Naive B cell (primary cell): ENCODE measurements around the gene KANK2. TPM values are rescaled to one million over a fixed set of nuclear protein-coding genes. Genes with fewer than 3 reads are reported as not detected.

Experiments used
- ATAC-seq, 2 donors: fragments of 150-1000 bp; cut with Tn5 transposase; 2 replicates each; pipeline ENCODE4 v1.10.0; 2021; ENCODE audit warnings: low read depth in 2 of 2, mild to moderate bottlenecking in 2 of 2, moderate library complexity in 2 of 2
- DNase-seq: peaks from one replicate; pipeline ENCODE4 v3.0.0; 2022
- H3K27ac Mint-ChIP-seq, 6 donors: one replicate each; pipeline ENCODE4 v1.8.0; 2020 to 2022; ENCODE audit warnings: mild to moderate bottlenecking in 6 of 6, mixed read lengths in 6 of 6, moderate library complexity in 5 of 6, inconsistent platforms in 2 of 6
- H3K27me3 Mint-ChIP-seq, 3 donors: one replicate each; pipeline ENCODE4 v1.8.0; 2021 to 2022; ENCODE audit warnings: mixed read lengths in 3 of 3, mild to moderate bottlenecking in 1 of 3
- H3K36me3 Mint-ChIP-seq, 2 donors: one replicate each; pipeline ENCODE4 v1.8.0; 2020 to 2022; ENCODE audit warnings: mixed read lengths in 2 of 2, inconsistent platforms in 1 of 2, mild to moderate bottlenecking in 1 of 2
- H3K4me1 Mint-ChIP-seq, 3 donors: one replicate each; pipeline ENCODE4 v1.8.0; 2020 to 2022; ENCODE audit warnings: mixed read lengths in 3 of 3, inconsistent platforms in 1 of 3, mild to moderate bottlenecking in 1 of 3, moderate library complexity in 1 of 3
- H3K4me3 Mint-ChIP-seq, 8 donors: one replicate each; pipeline ENCODE4 v1.8.0; 2020 to 2022; ENCODE audit warnings: mild to moderate bottlenecking in 8 of 8, mixed read lengths in 8 of 8, moderate library complexity in 8 of 8, inconsistent platforms in 2 of 8
- H3K9me3 Mint-ChIP-seq, 7 donors: one replicate each; pipeline ENCODE4 v1.8.0; 2020 to 2022; ENCODE audit warnings: mixed read lengths in 7 of 7, mild to moderate bottlenecking in 5 of 7, inconsistent platforms in 2 of 7, moderate library complexity in 1 of 7
- polyA plus RNA-seq, 6 donors: library from polyadenylated mRNA; unstranded; fragments of 300-500 nt; fragmentation: Illumina TruSeq; gene quantifications; one replicate each; pipeline ENCODE4 v1.2.3, GENCODE V29; 2021; ENCODE audit warnings: low read depth in 6 of 6

KANK2 gene
- polyA plus RNA-seq, 6 donors from 2014 or later: 0.09 to 0.57 (median 0.19) TPM; not detected in 3

DNA sequence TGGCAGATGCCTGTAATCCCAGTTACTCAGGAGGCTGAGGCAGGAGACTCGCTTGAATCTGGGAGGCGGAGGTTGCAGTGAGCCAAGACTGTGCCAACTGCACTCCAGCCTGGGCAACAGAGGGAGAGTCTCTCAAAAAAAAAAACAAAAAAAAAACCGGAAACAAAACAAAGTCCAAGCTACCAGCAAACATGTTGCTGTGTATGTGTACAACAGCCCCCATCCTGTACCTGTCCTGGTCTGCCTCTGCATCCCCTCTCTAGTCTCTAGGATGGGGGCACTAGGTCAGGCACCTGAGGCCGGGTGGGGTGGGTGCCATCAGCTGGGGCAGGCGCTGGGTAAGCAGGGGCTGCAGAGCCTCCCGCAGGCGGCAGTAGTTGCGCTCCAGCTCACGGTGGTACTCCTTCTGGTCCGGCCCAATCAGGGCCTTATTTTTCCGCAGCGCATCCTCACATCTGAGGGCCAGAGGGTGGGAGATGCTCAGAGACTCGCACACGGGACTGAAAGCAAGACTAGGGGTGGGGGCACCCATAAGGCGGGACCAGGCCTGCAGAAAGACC, 2.8 kb upstream of the KANK2 start:
- Mint-ChIP-seq H3K27me3 (peaks cover 11 to 48% (median 40%) of the 10 kb centered on the region in 3 donors), H3K27ac (no peak overlapping the region), H3K9me3 (no peaks in the 10 kb centered on the region), H3K4me3 (no peak overlapping the region), H3K4me1 (peaks cover 17 to 25% (median 19%) of the 10 kb centered on the region in 3 donors), H3K36me3 (no peaks in the 10 kb centered on the region)
- no peak for DNase-seq
- no peak for ATAC-seq

DNA sequence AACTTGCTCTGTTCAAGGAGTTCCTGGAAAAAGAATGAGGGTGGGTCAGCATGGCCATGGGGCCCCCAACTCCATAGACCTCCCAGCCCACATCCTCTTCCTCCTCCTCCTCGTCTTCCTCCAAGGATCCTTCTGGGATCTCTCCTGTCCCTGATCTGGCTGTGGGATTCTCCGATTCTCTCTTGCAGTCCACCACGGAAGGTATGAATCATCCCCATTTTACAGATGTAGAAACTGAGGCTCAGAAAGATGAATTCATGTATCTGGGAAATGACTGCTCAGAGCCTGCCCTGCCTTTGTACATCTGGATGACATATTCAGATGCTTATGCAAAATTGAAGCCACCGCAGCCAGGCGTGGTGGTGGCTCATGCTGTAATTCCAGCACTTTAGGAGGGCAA, 2.2 kb upstream of the KANK2 start:
- ATAC-seq (no peak), DNase-seq (no peak)
- H3K9me3 Mint-ChIP-seq: no peaks in the 10 kb centered on the region
- no peaks in the 10 kb centered on the region for H3K36me3 Mint-ChIP-seq
- H3K4me1 Mint-ChIP-seq: peaks cover 17 to 25% (median 19%) of the 10 kb centered on the region in 3 donors
- H3K27ac Mint-ChIP-seq: peak overlapping the region in 2 of 6 donors; percentile 2 to 65
- peak overlapping the region in 3 of 8 donors; percentile 37 to 78 (median 49) for H3K4me3 Mint-ChIP-seq
- peaks cover 8 to 48% (median 39%) of the 10 kb centered on the region in 3 donors for H3K27me3 Mint-ChIP-seq

DNA sequence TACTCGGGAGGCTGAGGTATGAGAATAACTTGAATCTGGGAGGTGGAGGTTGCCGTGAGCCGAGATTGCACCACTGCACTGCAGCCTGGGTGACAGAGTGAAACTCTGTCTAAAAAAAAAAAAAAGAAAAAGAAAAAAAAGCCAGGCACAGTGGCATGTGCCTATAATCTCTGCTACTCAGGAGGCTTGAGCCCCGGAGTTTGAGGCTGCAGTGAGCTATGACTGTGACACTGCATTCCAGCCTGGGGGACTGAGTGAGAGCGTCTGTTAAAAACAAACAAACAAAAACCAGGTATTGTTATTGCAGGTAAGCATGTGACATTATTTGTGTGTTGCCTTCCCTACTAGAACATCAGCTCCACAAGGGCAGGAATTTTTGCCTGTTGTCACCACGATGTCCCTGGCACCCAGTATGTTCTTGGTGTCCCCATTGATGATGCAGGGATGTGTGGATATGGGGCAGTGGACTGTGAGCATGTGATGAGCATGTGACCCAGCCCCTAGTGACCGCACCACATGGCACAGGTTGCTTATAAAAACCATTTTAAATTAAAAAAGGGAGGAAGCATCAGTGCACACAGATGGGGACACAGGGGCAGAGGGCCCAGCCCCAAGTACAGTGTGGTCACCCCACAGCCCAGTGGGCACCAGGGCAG, 1.6 kb upstream of the KANK2 start:
- H3K9me3 Mint-ChIP-seq: no peaks in the 10 kb centered on the region

DNA sequence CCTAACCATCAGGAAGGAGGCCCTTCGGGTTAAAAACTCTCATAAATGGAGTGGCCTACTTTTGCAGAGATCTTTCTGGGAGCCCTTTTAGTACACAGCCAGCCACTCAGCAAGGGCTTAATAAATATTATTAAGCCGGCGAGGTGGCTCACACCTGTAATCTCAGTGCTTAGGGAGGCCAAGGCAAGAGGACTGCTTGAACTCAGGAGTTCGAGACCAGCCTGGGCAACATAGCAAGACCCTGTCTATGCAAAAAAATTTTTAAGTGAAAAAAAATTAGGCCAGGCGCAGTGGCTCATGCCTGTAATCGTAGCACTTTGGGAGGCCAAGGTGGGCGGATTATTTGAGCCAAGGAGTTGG, 810 bp upstream of the KANK2 start:
- no peak for DNase-seq
- no peak for ATAC-seq
- Mint-ChIP-seq H3K27ac (no peak overlapping the region), H3K9me3 (no peaks in the 10 kb centered on the region), H3K4me1 (peaks cover 14 to 19% (median 17%) of the 10 kb centered on the region in 3 donors), H3K27me3 (peaks cover 8 to 34% (median 26%) of the 10 kb centered on the region in 3 donors), H3K36me3 (no peaks in the 10 kb centered on the region), H3K4me3 (peak overlapping the region; percentile 68 to 86 (median 82))

More for the DNA sequence above, 1.6 kb upstream of the KANK2 start:
- peaks cover 8 to 42% (median 33%) of the 10 kb centered on the region in 3 donors for H3K27me3 Mint-ChIP-seq
- H3K36me3 Mint-ChIP-seq: no peaks in the 10 kb centered on the region
- H3K4me1 Mint-ChIP-seq: peaks cover 14 to 22% (median 17%) of the 10 kb centered on the region in 3 donors
- ATAC-seq (no peak), DNase-seq (no peak)
- peak overlapping the region in 7 of 8 donors; percentile 6 to 86 (median 80) for H3K4me3 Mint-ChIP-seq
- H3K27ac Mint-ChIP-seq: peak overlapping the region in 2 of 6 donors; percentile 74 to 85

DNA sequence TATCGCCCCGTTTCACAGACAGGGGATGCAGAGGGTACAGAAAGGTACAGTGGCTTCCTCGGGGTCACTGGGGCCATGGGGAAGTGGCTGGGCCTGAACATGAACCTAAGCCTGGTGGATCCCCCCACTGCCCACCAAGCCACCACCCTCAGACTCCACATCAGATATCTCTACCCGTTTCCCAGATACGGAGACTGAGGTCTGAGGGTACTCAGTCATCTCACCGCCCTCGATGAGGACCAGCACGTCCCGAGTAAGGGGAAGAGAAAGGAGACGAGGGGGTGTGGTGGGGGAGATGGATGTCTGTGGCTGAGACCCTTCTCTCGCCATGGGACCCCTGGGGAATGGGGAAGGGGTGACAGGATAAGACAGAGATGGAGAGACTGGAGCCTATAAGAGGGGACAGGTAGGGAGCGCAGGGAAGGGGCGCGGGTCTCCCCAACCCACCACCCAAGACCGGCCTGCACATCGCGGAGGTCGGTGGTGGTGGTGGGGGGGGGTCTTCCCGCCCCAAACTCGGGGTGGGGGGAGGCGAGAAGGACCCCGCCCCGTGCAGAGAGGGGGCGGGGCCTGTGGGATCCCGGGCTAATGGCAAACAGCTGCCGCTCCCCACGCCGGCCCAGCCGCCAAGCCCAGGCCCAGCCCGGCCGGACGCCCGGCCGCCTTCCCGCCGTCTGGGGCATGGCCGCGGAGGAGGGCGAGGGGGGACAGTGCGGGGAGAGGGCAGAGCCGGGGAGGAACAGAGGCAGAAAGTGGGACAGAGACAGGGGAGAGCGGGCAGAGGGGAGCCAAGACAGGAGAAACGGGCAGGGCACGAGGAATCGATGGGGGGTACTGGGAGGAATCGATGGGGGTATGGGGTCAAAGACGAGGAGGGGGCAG, 698 bp downstream of the KANK2 start:
- peak overlapping the region in 3 of 6 donors; percentile 27 to 86 (median 36) for H3K27ac Mint-ChIP-seq
- H3K4me3 Mint-ChIP-seq: peak overlapping the region; percentile 45 to 88 (median 79)
- DNase-seq: no peak
- peaks cover 4 to 30% (median 18%) of the 10 kb centered on the region in 3 donors for H3K27me3 Mint-ChIP-seq
- peaks cover 14 to 24% (median 19%) of the 10 kb centered on the region in 3 donors for H3K4me1 Mint-ChIP-seq
- peak in 1 of 2 donors; percentile 5 for ATAC-seq
- H3K36me3 Mint-ChIP-seq: no peaks in the 10 kb centered on the region
- H3K9me3 Mint-ChIP-seq: no peaks in the 10 kb centered on the region

DNA sequence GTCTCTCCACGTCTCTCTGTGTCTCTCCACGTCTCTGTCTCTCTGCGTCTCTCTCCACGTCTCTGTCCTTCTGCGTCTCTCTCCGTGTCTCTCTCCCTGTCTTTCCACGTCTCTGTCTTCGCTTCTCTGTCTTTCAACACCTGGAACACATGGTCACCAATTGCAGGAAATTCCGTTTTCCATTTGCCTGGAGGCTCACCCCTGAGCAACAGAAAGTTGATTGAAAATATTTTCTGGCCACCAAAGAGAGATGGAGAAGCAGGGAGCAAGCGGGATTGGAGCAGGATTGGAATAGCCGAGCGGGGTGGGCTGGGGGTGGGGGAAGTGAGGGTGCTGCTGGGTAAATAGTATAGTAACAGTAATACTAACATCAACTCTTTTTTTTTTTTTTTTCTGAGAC, 1.7 kb downstream of the KANK2 start:
- H3K36me3 Mint-ChIP-seq: no peaks in the 10 kb centered on the region
- peaks cover 14 to 25% (median 19%) of the 10 kb centered on the region in 3 donors for H3K4me1 Mint-ChIP-seq
- H3K4me3 Mint-ChIP-seq: peak overlapping the region in 4 of 8 donors; percentile 45 to 88 (median 77)
- H3K27me3 Mint-ChIP-seq: peaks cover 4 to 30% (median 18%) of the 10 kb centered on the region in 3 donors
- peak overlapping the region in 2 of 6 donors; percentile 1 to 86 for H3K27ac Mint-ChIP-seq
- no peak for ATAC-seq
- no peak for DNase-seq
- H3K9me3 Mint-ChIP-seq: no peaks in the 10 kb centered on the region

DNA sequence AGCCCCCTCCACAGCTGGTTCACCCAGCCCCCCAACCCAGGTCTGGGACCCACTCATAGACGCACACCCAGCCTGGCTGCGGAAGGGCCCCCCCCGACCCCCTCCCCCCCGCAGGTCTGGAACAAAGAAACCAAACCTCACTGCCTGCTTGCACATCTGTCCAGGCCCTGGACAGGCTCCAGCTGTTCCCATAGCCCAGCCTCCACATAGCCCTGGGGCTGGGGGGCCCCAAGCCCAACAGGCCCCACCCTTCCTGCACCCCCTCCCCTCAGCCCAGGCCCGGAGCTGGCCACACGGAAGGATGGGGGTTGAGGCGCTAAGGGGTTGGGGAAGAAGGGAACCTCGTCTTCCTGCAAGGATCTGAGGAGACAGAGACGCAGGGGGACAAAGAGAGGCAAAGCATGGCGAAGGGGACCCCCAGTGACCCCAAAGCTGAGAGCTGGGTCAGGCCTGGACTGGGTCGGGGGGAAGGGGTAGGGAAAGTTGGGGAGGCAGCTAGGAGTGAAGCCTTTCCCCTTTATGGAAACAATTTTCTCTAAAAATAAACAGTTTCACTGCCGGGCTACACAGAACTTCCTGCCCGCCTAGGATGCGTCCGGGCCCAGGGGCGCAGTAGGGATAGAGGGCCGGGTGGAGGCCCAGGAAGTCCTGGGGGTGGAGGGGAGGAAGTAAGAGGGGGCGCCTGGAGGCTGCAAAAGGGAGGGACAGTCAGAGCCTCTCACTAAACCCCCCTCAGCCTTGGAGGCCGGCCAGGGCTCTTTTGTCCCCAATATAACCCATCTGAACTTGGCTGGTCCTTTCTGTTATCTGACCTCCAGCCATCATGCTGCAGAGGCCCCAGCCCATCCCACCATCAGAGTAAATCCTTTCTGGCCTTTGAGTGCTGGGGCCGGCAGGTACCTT, 2.4 kb downstream of the KANK2 start:
- ATAC-seq (no peak), DNase-seq (no peak)
- Mint-ChIP-seq H3K9me3 (no peaks in the 10 kb centered on the region), H3K36me3 (no peaks in the 10 kb centered on the region), H3K4me1 (peaks cover 14 to 25% (median 19%) of the 10 kb centered on the region in 3 donors), H3K27ac (peak overlapping the region in 1 of 6 donors; percentile 1), H3K4me3 (peak overlapping the region in 1 of 8 donors; percentile 71), H3K27me3 (peaks cover 4 to 26% (median 18%) of the 10 kb centered on the region in 3 donors)

DNA sequence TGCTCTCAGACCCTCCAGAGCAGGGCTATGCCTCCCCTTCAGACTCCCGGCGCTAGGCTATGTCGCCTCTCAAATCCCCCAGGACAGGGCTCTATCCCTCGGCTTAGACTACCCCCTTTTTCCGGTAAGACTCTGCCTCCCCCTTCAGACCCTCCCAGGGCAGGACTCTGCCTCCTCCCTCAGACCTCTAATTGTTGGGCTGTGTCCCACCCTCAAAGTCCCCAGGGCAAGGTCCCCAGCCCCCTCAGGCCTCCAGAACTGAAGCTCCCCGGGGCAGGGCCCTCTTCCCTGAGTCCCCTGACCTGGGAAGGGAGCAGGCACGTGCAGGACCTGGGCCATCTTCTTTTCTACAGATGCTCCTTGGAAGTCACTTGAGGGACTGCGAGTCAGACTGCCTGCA, 3.2 kb downstream of the KANK2 start:
- no peaks in the 10 kb centered on the region for H3K36me3 Mint-ChIP-seq
- DNase-seq: no peak
- peak overlapping the region in 1 of 8 donors; percentile 25 for H3K4me3 Mint-ChIP-seq
- no peak for ATAC-seq
- peaks cover 14 to 25% (median 19%) of the 10 kb centered on the region in 3 donors for H3K4me1 Mint-ChIP-seq
- peaks cover 4 to 26% (median 18%) of the 10 kb centered on the region in 3 donors for H3K27me3 Mint-ChIP-seq
- H3K27ac Mint-ChIP-seq: peak overlapping the region in 1 of 6 donors; percentile 56
- no peaks in the 10 kb centered on the region for H3K9me3 Mint-ChIP-seq

DNA sequence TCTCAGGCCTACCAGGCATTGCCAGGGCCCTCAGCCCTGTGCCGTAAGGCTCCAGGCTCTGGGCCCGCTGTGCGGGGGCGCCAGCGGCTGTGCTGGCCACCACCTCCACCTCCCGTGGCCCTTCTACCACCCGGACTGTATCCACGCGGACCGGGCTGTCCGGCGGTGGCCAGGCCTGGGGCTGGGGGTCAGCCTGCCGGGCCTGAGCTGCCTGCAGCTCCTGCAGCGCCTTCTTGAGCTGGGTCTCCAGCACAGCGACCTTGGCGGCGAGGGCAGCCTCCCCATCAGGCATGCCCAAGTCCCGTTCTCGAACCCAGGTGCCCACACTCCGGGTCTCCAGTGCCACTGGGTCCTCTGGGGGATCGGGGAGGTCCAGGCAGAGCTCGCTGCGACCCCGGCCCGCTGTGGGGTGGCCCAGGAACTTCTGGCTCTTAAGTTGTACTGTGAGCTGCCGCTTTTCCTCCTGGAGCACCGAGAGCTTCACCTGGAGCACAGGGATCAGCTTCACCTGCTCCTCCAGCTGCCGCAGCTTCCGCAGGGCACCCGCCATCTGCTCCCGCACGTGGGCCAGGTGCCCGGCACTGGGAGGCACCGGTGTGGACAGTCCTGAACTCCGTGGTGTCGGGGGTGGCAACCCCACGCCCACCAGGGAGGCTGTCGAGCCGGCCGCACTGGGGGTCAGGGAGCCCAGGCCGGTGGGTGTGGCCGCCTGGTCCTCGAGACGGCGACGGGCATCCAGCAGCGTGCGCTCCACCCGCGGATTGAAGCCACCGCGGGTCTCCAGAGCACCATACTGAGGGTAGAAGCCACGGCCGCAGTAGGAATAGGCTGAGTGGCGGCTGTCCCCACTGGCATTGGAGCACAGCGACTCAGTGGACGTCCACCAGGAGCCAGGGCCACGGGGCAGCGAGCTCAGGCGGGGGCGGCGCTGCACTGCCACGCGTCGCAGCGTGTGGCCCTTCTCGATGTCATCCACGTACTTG, 4.1 kb downstream of the KANK2 start:
- no peak overlapping the region for H3K4me3 Mint-ChIP-seq
- peaks cover 4 to 20% (median 18%) of the 10 kb centered on the region in 3 donors for H3K27me3 Mint-ChIP-seq
- H3K27ac Mint-ChIP-seq: peak overlapping the region in 1 of 6 donors; percentile 38
- DNase-seq (no peak), ATAC-seq (no peak)
- H3K4me1 Mint-ChIP-seq: peaks cover 14 to 25% (median 19%) of the 10 kb centered on the region in 3 donors
- no peaks in the 10 kb centered on the region for H3K36me3 Mint-ChIP-seq
- H3K9me3 Mint-ChIP-seq: no peaks in the 10 kb centered on the region

DNA sequence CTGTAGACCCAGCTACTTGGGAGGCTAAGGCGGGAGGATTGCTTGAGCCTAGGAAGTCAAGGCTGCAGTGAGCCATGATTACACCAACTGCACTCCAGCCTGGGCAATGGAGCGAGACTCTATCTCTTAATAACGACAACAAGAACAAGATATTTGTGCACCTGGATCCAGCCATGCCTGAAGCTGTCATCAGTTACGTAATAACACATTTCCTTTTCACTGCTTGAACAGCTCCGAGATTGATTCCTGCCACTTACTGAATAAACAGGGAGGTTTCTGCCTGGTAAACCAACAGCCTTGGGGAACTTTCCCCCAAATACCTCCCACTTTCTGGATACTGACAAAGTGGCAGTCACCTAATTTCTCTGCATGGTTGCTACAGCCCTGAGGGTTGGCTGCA, 5.4 kb downstream of the KANK2 start:
- ATAC-seq (peak; percentile 62 to 84), DNase-seq (peak; percentile 46)
- Mint-ChIP-seq H3K36me3 (no peaks in the 10 kb centered on the region), H3K4me3 (peak overlapping the region in 1 of 8 donors; percentile 51), H3K27ac (peak overlapping the region in 4 of 6 donors; percentile 54 to 92 (median 84)), H3K9me3 (no peaks in the 10 kb centered on the region), H3K27me3 (peaks cover 4 to 18% (median 18%) of the 10 kb centered on the region in 3 donors), H3K4me1 (peaks cover 14 to 20% (median 16%) of the 10 kb centered on the region in 3 donors)

DNA sequence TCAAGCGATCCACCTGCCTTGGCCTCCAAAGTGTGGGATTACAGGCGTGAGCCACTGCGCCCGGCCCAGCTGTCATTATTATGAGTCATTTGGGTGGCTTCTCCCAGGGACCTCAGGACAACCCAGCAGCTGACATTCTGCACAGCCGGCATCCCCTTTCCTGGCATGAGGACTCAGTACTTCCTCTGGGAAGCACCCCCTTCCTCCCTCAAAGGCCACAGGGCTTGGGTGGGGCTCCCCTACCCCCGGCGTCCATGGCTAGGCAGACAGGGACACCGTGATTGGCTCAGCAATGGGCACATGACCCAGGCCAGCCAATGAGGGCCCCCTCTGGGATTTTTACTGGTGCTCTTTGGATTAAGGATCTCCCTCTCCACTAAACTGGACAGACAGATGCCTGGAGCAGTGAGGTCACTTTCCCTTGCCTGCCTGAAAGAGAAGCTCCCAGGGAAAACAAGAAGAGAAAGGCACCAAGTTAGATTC, 6.0 kb downstream of the KANK2 start:
- DNase-seq: no peak
- peaks cover 8 to 16% (median 14%) of the 10 kb centered on the region in 3 donors for H3K4me1 Mint-ChIP-seq

More for the DNA sequence above, 6.0 kb downstream of the KANK2 start:
- Mint-ChIP-seq H3K9me3 (no peaks in the 10 kb centered on the region), H3K27ac (peak overlapping the region in 1 of 6 donors; percentile 81), H3K4me3 (no peak overlapping the region), H3K27me3 (peaks cover 4 to 12% (median 12%) of the 10 kb centered on the region in 3 donors), H3K36me3 (no peaks in the 10 kb centered on the region)
- ATAC-seq: no peak
